HCT116 (cell line): ENCODE results near the gene ADM2. TPM values are rescaled to one million over a fixed set of nuclear protein-coding genes. Genes with fewer than 3 reads are reported as not detected.

ENCODE experiments used
- ATAC-seq: fragments of 200-7000 bp; cut with Tn5 transposase; 2 replicates; pipeline ENCODE4 v1.9.1; 2020; ENCODE audit warnings: mild to moderate bottlenecking, moderate library complexity
- BruUV-seq: library from RNA; stranded (reverse); fragments of 400-500 nt; replicated peaks from 2 replicates; lab custom pipeline; 2021; lab: Mats Ljungman, UMichigan
- CTCF ChIA-PET: fragments of 300-600 bp; sonication (Branson Sonifier 250); formaldehyde crosslinking; loops from one replicate; lab custom pipeline; 2021; ENCODE audit warnings: antibody characterized with exemption; lab: Charles Lee
- POLR2A ChIA-PET: fragments of 300-600, 350-600 bp; sonication (Branson Sonifier 250); formaldehyde crosslinking; loops from one replicate; lab custom pipeline; 2021; ENCODE audit warnings: antibody characterized with exemption; lab: Charles Lee
- RAD21 ChIA-PET, 2 experiments: fragments of 300-600 bp; sonication (Branson Sonifier 250); formaldehyde crosslinking; loops; one replicate each; lab custom pipeline; 2023; ENCODE audit warnings: low total read pairs in 2 of 2; ENCODE audit not compliant: uncharacterized antibody in 2 of 2, unreplicated experiment in 2 of 2, low non-redundant PET in 1 of 2; lab: Charles Lee
- DNase-seq: peaks from one replicate; pipeline ENCODE4 v3.0.0-alpha.2; 2010; ENCODE audit warnings: low read depth, low spot score
- H2AFZ ChIP-seq: fragments of 200-600 bp; shearing (Covaris generic), sonication (generic); 2 replicates; pipeline ENCODE4 v1.6.1; 2017; ENCODE audit warnings: low read depth, mixed run types, mixed read lengths, antibody characterized with exemption, low read length; ENCODE audit not compliant: poor library complexity, severe bottlenecking
- H3K27ac ChIP-seq: 2 replicates; pipeline ENCODE4 v1.5.1; 2012; ENCODE audit warnings: low read depth, low read length
- H3K27me3 ChIP-seq: fragments of 200-600 bp; sonication (generic); 2 replicates; pipeline ENCODE4 v1.6.1; 2016; ENCODE audit warnings: mixed run types, low read length, mixed read lengths; ENCODE audit not compliant: insufficient read depth
- H3K36me3 ChIP-seq, 2 experiments: fragments of 200-500 bp in 1 of 2; fragments of 200-600 bp in 1 of 2; sonication (Bioruptor generic) in 1 of 2; sonication (generic) in 1 of 2; 2 replicates each; pipeline versions ENCODE4 v1.5.1 to v1.6.1; 2014 to 2016; ENCODE audit warnings: low read length in 2 of 2, inconsistent platforms in 1 of 2, mixed read lengths in 1 of 2, mixed run types in 1 of 2; ENCODE audit not compliant: insufficient read depth in 2 of 2, control insufficient read depth in 1 of 2
- H3K4me1 ChIP-seq, 2 experiments: fragments of 200-600 bp in 1 of 2; sonication (generic) in 1 of 2; 2 replicates each; pipeline versions ENCODE4 v1.5.1 to v1.6.1; 2012 to 2017; ENCODE audit warnings: low read length in 2 of 2, inconsistent platforms in 1 of 2, mild to moderate bottlenecking in 1 of 2, mixed read lengths in 1 of 2, mixed run types in 1 of 2, moderate library complexity in 1 of 2; ENCODE audit not compliant: insufficient read depth in 2 of 2, control insufficient read depth in 1 of 2
- H3K4me2 ChIP-seq: fragments of 200-600 bp; sonication (generic); 2 replicates; pipeline ENCODE4 v1.6.1; 2017; ENCODE audit warnings: mixed run types, low read length, mixed read lengths
- H3K4me3 ChIP-seq, 2 experiments: fragments of 200-600 bp in 1 of 2; sonication (generic) in 1 of 2; replicated peaks in 1 of 2; 2 replicates each; pipeline ENCODE4 v1.5.1; 2011 to 2016; ENCODE audit warnings: low read length in 2 of 2, control low read depth in 1 of 2, low read depth in 1 of 2, mild to moderate bottlenecking in 1 of 2, mixed read lengths in 1 of 2, mixed run types in 1 of 2
- H3K79me2 ChIP-seq: fragments of 200-600 bp; sonication (generic); 2 replicates; pipeline ENCODE4 v1.6.1; 2017; ENCODE audit warnings: mild to moderate bottlenecking, mixed run types, low read length, moderate library complexity, mixed read lengths; ENCODE audit not compliant: insufficient read depth
- H3K9ac ChIP-seq: fragments of 200-600 bp; sonication (generic); 2 replicates; pipeline ENCODE4 v1.6.1; 2016; ENCODE audit warnings: low read length, mixed read lengths
- H3K9me2 ChIP-seq: fragments of 200-600 bp; sonication (generic), shearing (Covaris generic); 2 replicates; pipeline ENCODE4 v1.6.1; 2017; ENCODE audit warnings: mixed run types, mild to moderate bottlenecking, moderate library complexity; ENCODE audit not compliant: insufficient read depth
- H3K9me3 ChIP-seq, 2 experiments: fragments of 200-500 bp in 1 of 2; fragments of 200-600 bp in 1 of 2; sonication (Bioruptor generic) in 1 of 2; sonication (generic) in 1 of 2; 2 replicates each; pipeline ENCODE4 v1.6.1; 2014 to 2017; ENCODE audit warnings: low read length in 2 of 2, mixed read lengths in 2 of 2, inconsistent platforms in 1 of 2, low read depth in 1 of 2, mild to moderate bottlenecking in 1 of 2, mixed run types in 1 of 2, moderate library complexity in 1 of 2; ENCODE audit not compliant: control insufficient read depth in 1 of 2, insufficient read depth in 1 of 2
- H4K20me1 ChIP-seq: fragments of 200-600 bp; sonication (generic), shearing (Covaris generic); 2 replicates; pipeline ENCODE4 v1.6.1; 2017; ENCODE audit warnings: mixed run types, mild to moderate bottlenecking, moderate library complexity; ENCODE audit not compliant: insufficient read depth
- CBX3 ChIP-seq: IDR thresholded peaks from 2 replicates; pipeline ENCODE4 v1.6.1; 2012; ENCODE audit warnings: low read depth
- EGR1 ChIP-seq: IDR thresholded peaks from 2 replicates; pipeline ENCODE4 v1.6.1; 2012; ENCODE audit warnings: low read depth
- ELF1 ChIP-seq: IDR thresholded peaks from 2 replicates; pipeline ENCODE4 v1.6.1; 2012; ENCODE audit warnings: low read depth, borderline replicate concordance
- EZH2 ChIP-seq: fragments of 200-600 bp; sonication (generic); IDR thresholded peaks from 2 replicates; pipeline ENCODE4 v1.6.1; 2017; ENCODE audit warnings: antibody characterized with exemption, mixed run types
- JUND ChIP-seq: IDR thresholded peaks from 2 replicates; pipeline ENCODE4 v1.6.1; 2012
- POLR2A ChIP-seq: IDR thresholded peaks from 2 replicates; pipeline ENCODE4 v1.7.0; 2011; ENCODE audit warnings: borderline replicate concordance; ENCODE audit not compliant: insufficient read depth, insufficient read length; ENCODE audit errors: extremely low read depth
- POLR2AphosphoS5 ChIP-seq: IDR thresholded peaks from 2 replicates; pipeline ENCODE4 v1.6.1; 2011; ENCODE audit warnings: mild to moderate bottlenecking, low read depth, low read length, moderate library complexity
- RAD21 ChIP-seq: IDR thresholded peaks from 2 replicates; pipeline ENCODE4 v1.6.1; 2012; ENCODE audit warnings: low read depth, mild to moderate bottlenecking
- SP1 ChIP-seq: IDR thresholded peaks from 2 replicates; pipeline ENCODE4 v1.6.1; 2012; ENCODE audit warnings: low read depth
- TCF7L2 ChIP-seq: IDR thresholded peaks from 2 replicates; pipeline ENCODE4 v1.7.0; 2011; ENCODE audit warnings: borderline replicate concordance, inconsistent platforms; ENCODE audit not compliant: insufficient read depth, insufficient read length; ENCODE audit errors: extremely low read depth
- YY1 ChIP-seq: IDR thresholded peaks from 2 replicates; pipeline ENCODE4 v1.6.1; 2011; ENCODE audit warnings: low read length, low read depth, moderate library complexity, mild to moderate bottlenecking; ENCODE audit not compliant: insufficient replicate concordance; ENCODE audit errors: extremely low read depth
- ZBTB33 ChIP-seq: IDR thresholded peaks from 2 replicates; pipeline ENCODE4 v1.6.1; 2011; ENCODE audit warnings: mild to moderate bottlenecking, low read length, moderate library complexity; ENCODE audit not compliant: insufficient replicate concordance; ENCODE audit errors: extremely low read depth
- ZFX ChIP-seq: fragments of 450-650 bp; IDR thresholded peaks from 2 replicates; pipeline ENCODE4 v1.6.1; 2017
- ZNF274 ChIP-seq: fragments of 200-500 bp; sonication (Bioruptor generic); IDR thresholded peaks from 2 replicates; pipeline ENCODE4 v1.6.1; 2014; ENCODE audit warnings: mild to moderate bottlenecking, low read depth, low read length, inconsistent platforms
- intact Hi-C: fragments of 100-400 bp; cut with micrococcal nuclease; formaldehyde crosslinking; loops from 2 replicates; pipeline ENCODE4 v1.10.0; 2022
- total RNA-seq: library from RNA; stranded (reverse); gene quantifications from one replicate; pipeline ENCODE4 v1.2.1, GENCODE V29; 2021; ENCODE audit not compliant: unreplicated experiment
- TF ChIP-seq, protein P1 (sequence below): IDR thresholded peaks from 2 replicates; pipeline ENCODE4 v1.6.1; 2012
- TF ChIP-seq, protein P2 (sequence below): IDR thresholded peaks from 2 replicates; pipeline ENCODE4 v1.6.1; 2012
- TF ChIP-seq, protein P3 (sequence below), 3 experiments: fragments of 200-600 bp in 1 of 3; sonication (generic) in 1 of 3; IDR thresholded peaks in 2 of 3; conservative IDR thresholded peaks in 1 of 3; 2 replicates each; pipeline ENCODE4 v1.5.1; 2012 to 2017; ENCODE audit warnings: low read depth in 2 of 3, low read length in 2 of 3, antibody characterized with exemption in 1 of 3, borderline replicate concordance in 1 of 3, control low read depth in 1 of 3, mild to moderate bottlenecking in 1 of 3, mixed read lengths in 1 of 3, mixed run types in 1 of 3, moderate library complexity in 1 of 3; ENCODE audit not compliant: insufficient read depth in 1 of 3

The ADM2 gene
- total RNA-seq, 1 experiment from 2014 or later: 12.8 TPM

GRCh38 chr22:50530877-50531545, 49.7 kb downstream of the ADM2 start:
- intact Hi-C loops: loop anchor here (5.0 kb wide), 1 partner anchor 91 kb away; no protein-coding TSS in a partner anchor
- BruUV-seq: TSS peak; percentile 70

More at GRCh38 chr22:50530877-50531545, 49.7 kb downstream of the ADM2 start:
- H4K20me1 ChIP-seq: no peaks in the 10 kb centered on the region
- H3K4me1 ChIP-seq: peaks cover 11 to 67% of the 10 kb centered on the region in 2 experiments; a peak in 3 of 4 replicates
- no peaks in the 10 kb centered on the region for H3K9me3 ChIP-seq
- H3K79me2 ChIP-seq: peaks cover 5% of the 10 kb centered on the region; the same call in 1 of the 2 replicates
- TF ChIP-seq, protein P1, sequence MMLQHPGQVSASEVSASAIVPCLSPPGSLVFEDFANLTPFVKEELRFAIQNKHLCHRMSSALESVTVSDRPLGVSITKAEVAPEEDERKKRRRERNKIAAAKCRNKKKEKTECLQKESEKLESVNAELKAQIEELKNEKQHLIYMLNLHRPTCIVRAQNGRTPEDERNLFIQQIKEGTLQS: no peak
- TF ChIP-seq YY1 (no peak), RAD21 (no peak), ZNF274 (no peak), ZFX (no peak; the same call in 1 of the 2 replicates), SP1 (no peak), POLR2AphosphoS5 (peak; percentile 78), ELF1 (no peak), ZBTB33 (no peak), EZH2 (no peak), CBX3 (no peak), EGR1 (no peak), POLR2A (peak; percentile 28), JUND (no peak), TCF7L2 (no peak)
- TF ChIP-seq, protein P2, sequence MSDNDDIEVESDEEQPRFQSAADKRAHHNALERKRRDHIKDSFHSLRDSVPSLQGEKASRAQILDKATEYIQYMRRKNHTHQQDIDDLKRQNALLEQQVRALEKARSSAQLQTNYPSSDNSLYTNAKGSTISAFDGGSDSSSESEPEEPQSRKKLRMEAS: no peak
- TF ChIP-seq, protein P3, sequence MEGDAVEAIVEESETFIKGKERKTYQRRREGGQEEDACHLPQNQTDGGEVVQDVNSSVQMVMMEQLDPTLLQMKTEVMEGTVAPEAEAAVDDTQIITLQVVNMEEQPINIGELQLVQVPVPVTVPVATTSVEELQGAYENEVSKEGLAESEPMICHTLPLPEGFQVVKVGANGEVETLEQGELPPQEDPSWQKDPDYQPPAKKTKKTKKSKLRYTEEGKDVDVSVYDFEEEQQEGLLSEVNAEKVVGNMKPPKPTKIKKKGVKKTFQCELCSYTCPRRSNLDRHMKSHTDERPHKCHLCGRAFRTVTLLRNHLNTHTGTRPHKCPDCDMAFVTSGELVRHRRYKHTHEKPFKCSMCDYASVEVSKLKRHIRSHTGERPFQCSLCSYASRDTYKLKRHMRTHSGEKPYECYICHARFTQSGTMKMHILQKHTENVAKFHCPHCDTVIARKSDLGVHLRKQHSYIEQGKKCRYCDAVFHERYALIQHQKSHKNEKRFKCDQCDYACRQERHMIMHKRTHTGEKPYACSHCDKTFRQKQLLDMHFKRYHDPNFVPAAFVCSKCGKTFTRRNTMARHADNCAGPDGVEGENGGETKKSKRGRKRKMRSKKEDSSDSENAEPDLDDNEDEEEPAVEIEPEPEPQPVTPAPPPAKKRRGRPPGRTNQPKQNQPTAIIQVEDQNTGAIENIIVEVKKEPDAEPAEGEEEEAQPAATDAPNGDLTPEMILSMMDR (IDR thresholded peaks at IDR 0.05 in 2 of 3, conservative IDR thresholded peaks at IDR 0.05 in 1 of 3; ENCODE audit: borderline replicate concordance in 1 of 3, insufficient read depth in 1 of 3, low read depth in 2 of 3, low read length in 2 of 3): no peak
- TF ChIP-seq, all 23 proteins: peak for 2
- Histone ChIP-seq H3K36me3 (no peaks in the 10 kb centered on the region), H3K4me3 (peak overlapping the region; percentile 92 to 96), H3K27ac (peak overlapping the region; percentile 100), H3K4me2 (peak overlapping the region; percentile 93), H2AFZ (no peak overlapping the region), H3K27me3 (no peaks in the 10 kb centered on the region), H3K9me2 (no peaks in the 10 kb centered on the region), H3K9ac (peak overlapping the region; percentile 91)
- ChIA-PET POLR2A (no interaction called here), CTCF (no interaction called here), RAD21 (interaction anchor here in 1 of 2 experiments (1.1 kb wide), 1 partner anchor 203 kb away, joined by 3 read pairs; no protein-coding TSS in a partner anchor)
- ATAC-seq (peak; percentile 59), DNase-seq (peak; percentile 76)
